Ishikawa (cell line): ENCODE measurements around the gene RABEP1.

Source experiments
- CEBPB ChIP-seq: IDR thresholded peaks from 2 replicates; pipeline ENCODE4 v1.6.1; 2012
- CREB1 ChIP-seq: IDR thresholded peaks from 2 replicates; pipeline ENCODE4 v1.6.1; 2012; ENCODE audit warnings: low read depth
- EGR1 ChIP-seq: IDR thresholded peaks from 2 replicates; pipeline ENCODE4 v1.6.1; 2012
- EP300 ChIP-seq: IDR thresholded peaks from 2 replicates; pipeline ENCODE4 v1.6.1; 2012; ENCODE audit warnings: borderline replicate concordance
- FOXM1 ChIP-seq: IDR thresholded peaks from 2 replicates; pipeline ENCODE4 v1.6.1; 2012; ENCODE audit warnings: low read depth, borderline replicate concordance
- MAX ChIP-seq: IDR thresholded peaks from 2 replicates; pipeline ENCODE4 v1.6.1; 2012
- NFIC ChIP-seq: IDR thresholded peaks from 2 replicates; pipeline ENCODE4 v1.6.1; 2012
- RAD21 ChIP-seq: IDR thresholded peaks from 2 replicates; pipeline ENCODE4 v1.6.1; 2012; ENCODE audit warnings: low read depth
- REST ChIP-seq: IDR thresholded peaks from 2 replicates; pipeline ENCODE4 v1.6.1; 2012; ENCODE audit warnings: low read depth, mild to moderate bottlenecking
- TAF1 ChIP-seq: IDR thresholded peaks from 2 replicates; pipeline ENCODE4 v1.6.1; 2012; ENCODE audit warnings: low read depth, mild to moderate bottlenecking
- TCF12 ChIP-seq: IDR thresholded peaks from 2 replicates; pipeline ENCODE4 v1.6.1; 2012; ENCODE audit warnings: low read depth
- TEAD4 ChIP-seq: IDR thresholded peaks from 2 replicates; pipeline ENCODE4 v1.6.1; 2012
- USF1 ChIP-seq: IDR thresholded peaks from 2 replicates; pipeline ENCODE4 v1.6.1; 2012
- YY1 ChIP-seq: IDR thresholded peaks from 2 replicates; pipeline ENCODE4 v1.6.1; 2012; ENCODE audit warnings: low read depth
- ZBTB7A ChIP-seq: IDR thresholded peaks from 2 replicates; pipeline ENCODE4 v1.6.1; 2012; ENCODE audit warnings: low read depth

RABEP1 gene

GRCh38 chr17:5282642-5283217, 646 bp downstream of the RABEP1 start:
- TF ChIP-seq CEBPB (no peak), EGR1 (0 out of 2 replicates have a peak, but pooled peaks have one; percentile 11)

GRCh38 chr17:5283571-5284315, 1.7 kb downstream of the RABEP1 start:
- TF ChIP-seq CEBPB: no peak
- no peak for TF ChIP-seq NFIC
- TF ChIP-seq EGR1: no peak
- TF ChIP-seq ZBTB7A: no peak
- no peak for TF ChIP-seq CREB1
- TF ChIP-seq TAF1: no peak
- no peak for TF ChIP-seq USF1
- no peak for TF ChIP-seq TEAD4

GRCh38 chr17:5284681-5285080, 2.6 kb downstream of the RABEP1 start:
- TF ChIP-seq ZBTB7A (no peak), TEAD4 (no peak), NFIC (no peak), CEBPB (no peak), FOXM1 (no peak), USF1 (no peak), CREB1 (no peak), EP300 (no peak), TAF1 (no peak), EGR1 (no peak), YY1 (no peak), MAX (no peak), REST (no peak), TCF12 (no peak), RAD21 (no peak)

- no peak for TF ChIP-seq TEAD4
- TF ChIP-seq CEBPB: no peak
- TF ChIP-seq TAF1: no peak
- no peak for TF ChIP-seq REST
- TF ChIP-seq USF1: no peak
- TF ChIP-seq CREB1: no peak
- no peak for TF ChIP-seq EGR1
- TF ChIP-seq MAX: no peak
- TF ChIP-seq FOXM1: no peak
- no peak for TF ChIP-seq ZBTB7A
- TF ChIP-seq EP300: no peak
- no peak for TF ChIP-seq YY1
- TF ChIP-seq TCF12: no peak
- TF ChIP-seq RAD21: no peak
- no peak for TF ChIP-seq NFIC
These were observed 4.8 kb downstream of the RABEP1 start for GRCh38 chr17:5286846-5287245.

- TF ChIP-seq CEBPB (no peak), TAF1 (no peak), TEAD4 (no peak), EGR1 (no peak), CREB1 (no peak), MAX (no peak), EP300 (no peak), YY1 (no peak), NFIC (no peak), TCF12 (no peak), FOXM1 (no peak), USF1 (no peak), REST (no peak), ZBTB7A (no peak), RAD21 (no peak)
These were observed 9.7 kb downstream of the RABEP1 start for GRCh38 chr17:5291683-5292350.
